Erythroblast (primary cell): ENCODE data around the gene ETV3L.

ENCODE experiments used
- GATA1 ChIP-seq: IDR thresholded peaks from 2 replicates; pipeline ENCODE4 v1.6.1; 2011; ENCODE audit warnings: low read depth, mild to moderate bottlenecking, control low read depth, low read length, moderate library complexity
- POLR2A ChIP-seq: IDR thresholded peaks from 2 replicates; pipeline ENCODE4 v1.6.1; 2011; ENCODE audit warnings: mild to moderate bottlenecking, low read length

- TF ChIP-seq POLR2A (no peak), GATA1 (no peak)
Observed at GRCh38 chr1:157135070-157135469, 35.5 kb upstream of the ETV3L start.
